NCI-H2171 (cell line): ENCODE data around the gene DNAH17.
"Not testable (repeated sequence)": the region's sequence is repeated elsewhere in the genome, so short reads cannot be mapped to it uniquely, and the experiment has no call there.

Experiments used
- DNase-seq: peaks from one replicate; lab custom pipeline; 2025; lab: John Stamatoyannopoulos, UW

The DNAH17 gene

GRCh38 chr17:78476149-78476548 is 101.0 kb downstream of the DNAH17 start:
- no peak for DNase-seq

GRCh38 chr17:78475211-78475610 is 102.0 kb downstream of the DNAH17 start:
- no peak for DNase-seq

- no peak for DNase-seq
Observed at GRCh38 chr17:78474614-78475146, 102.5 kb downstream of the DNAH17 start.

GRCh38 chr17:78473951-78474613 is 103.1 kb downstream of the DNAH17 start:
- no peak for DNase-seq

- no peak for DNase-seq
Observed at GRCh38 chr17:78472035-78472905, 104.9 kb downstream of the DNAH17 start.

GRCh38 chr17:78471635-78472034 is 105.6 kb downstream of the DNAH17 start:
- no peak for DNase-seq

GRCh38 chr17:78469443-78469842 is 107.8 kb downstream of the DNAH17 start:
- DNase-seq: no peak

GRCh38 chr17:78468366-78468765 is 108.8 kb downstream of the DNAH17 start:
- DNase-seq: no peak

GRCh38 chr17:78466786-78467715 is 110.1 kb downstream of the DNAH17 start:
- DNase-seq: no peak

GRCh38 chr17:78466109-78466785 is 110.9 kb downstream of the DNAH17 start:
- DNase-seq: not testable (repeated sequence)

- DNase-seq: no peak
Observed at GRCh38 chr17:78462148-78462547, 115.0 kb downstream of the DNAH17 start.

- DNase-seq: no peak
Observed at GRCh38 chr17:78461799-78462053, 115.5 kb downstream of the DNAH17 start.

GRCh38 chr17:78460951-78461798 is 116.0 kb downstream of the DNAH17 start:
- DNase-seq: no peak

GRCh38 chr17:78460176-78460675 is 117.0 kb downstream of the DNAH17 start:
- DNase-seq: no peak

GRCh38 chr17:78459696-78460095 is 117.5 kb downstream of the DNAH17 start:
- no peak for DNase-seq

- peak; percentile 65 for DNase-seq
Observed at GRCh38 chr17:78458736-78459335, 118.4 kb downstream of the DNAH17 start.

GRCh38 chr17:78458091-78458490 is 119.1 kb downstream of the DNAH17 start:
- DNase-seq: no peak

GRCh38 chr17:78454346-78454745 is 122.8 kb downstream of the DNAH17 start:
- DNase-seq: no peak

- DNase-seq: no peak
Observed at GRCh38 chr17:78451753-78452152, 125.4 kb downstream of the DNAH17 start.

GRCh38 chr17:78450696-78451345 is 126.4 kb downstream of the DNAH17 start:
- DNase-seq: no peak
